GM21526 (cell line): ENCODE measurements around the gene WNT11.

Source experiments
- ATAC-seq: cut with Tn5 transposase; IDR thresholded peaks from one replicate; pipeline ENCODE4 v1.9.1; 2021; ENCODE audit warnings: moderate library complexity; ENCODE audit not compliant: unreplicated experiment, low FRiP score

Gene WNT11

GRCh38 chr11:76224461-76225121, 18.3 kb upstream of the WNT11 start:
- no peak for ATAC-seq

- ATAC-seq, result no peak
These were observed 15.1 kb upstream of the WNT11 start for GRCh38 chr11:76221365-76221764.

DNA sequence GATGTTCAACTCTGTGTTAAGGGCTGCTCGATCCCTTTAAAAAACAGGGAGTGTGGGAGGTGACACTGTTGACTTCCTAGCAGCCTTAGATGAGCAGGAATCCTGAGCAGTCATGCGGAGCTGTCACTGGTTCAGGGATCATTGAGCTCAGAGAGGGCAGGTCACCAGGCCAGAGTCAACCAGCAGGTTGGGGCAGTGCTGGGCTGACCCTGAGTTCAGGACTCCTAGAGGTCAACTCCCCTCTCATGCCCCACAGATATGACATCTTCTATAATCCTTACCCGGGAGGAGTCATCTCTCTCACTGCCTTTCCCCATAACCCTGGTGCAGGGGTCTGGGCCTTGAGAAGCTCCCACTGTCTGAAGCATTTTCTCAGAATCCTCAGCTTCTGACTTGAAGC, 12.9 kb upstream of the WNT11 start:
- ATAC-seq, result no peak

GRCh38 chr11:76218449-76219178, 12.3 kb upstream of the WNT11 start:
- no peak for ATAC-seq

GRCh38 chr11:76217653-76218160, 11.4 kb upstream of the WNT11 start:
- no peak for ATAC-seq

DNA sequence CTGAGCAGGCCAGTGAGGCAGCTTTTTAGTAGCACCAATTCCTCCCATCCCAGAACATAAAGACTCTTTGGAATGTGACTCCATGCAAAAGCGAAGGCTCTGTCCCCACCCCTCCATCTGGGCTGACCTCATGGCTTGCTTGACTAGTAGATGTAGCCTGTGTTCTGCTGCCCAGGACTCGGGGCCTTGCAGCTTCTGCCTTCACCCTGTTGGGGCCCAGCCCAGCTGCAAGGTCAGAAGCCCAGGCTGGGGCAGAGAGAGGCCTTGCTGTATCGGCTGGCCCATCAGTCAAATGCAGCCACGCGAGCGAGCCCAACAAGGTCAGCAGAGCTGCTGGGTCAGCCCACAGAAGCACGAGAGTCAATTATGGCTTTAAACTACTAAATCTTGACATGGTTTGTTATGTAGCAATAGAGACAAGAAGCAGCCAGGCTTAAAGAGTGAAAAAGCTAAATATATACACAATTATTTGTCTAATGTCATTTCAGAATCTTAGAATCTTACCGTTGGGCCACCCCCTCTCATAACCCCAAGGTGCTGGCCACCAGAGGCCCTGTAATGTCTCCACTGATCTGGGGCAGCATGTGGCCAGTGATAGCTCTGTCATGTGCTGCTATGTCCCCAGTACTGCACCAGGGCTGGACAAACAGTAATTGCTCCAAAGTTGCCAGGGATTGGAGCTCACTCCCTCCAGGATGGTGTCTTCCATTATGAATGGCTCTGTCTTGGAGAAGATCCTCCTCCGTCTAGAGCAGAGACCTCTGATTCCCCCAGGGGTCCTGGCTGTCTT, 10.4 kb upstream of the WNT11 start:
- ATAC-seq, result no peak

GRCh38 chr11:76215941-76216340, 9.6 kb upstream of the WNT11 start:
- no peak for ATAC-seq

DNA sequence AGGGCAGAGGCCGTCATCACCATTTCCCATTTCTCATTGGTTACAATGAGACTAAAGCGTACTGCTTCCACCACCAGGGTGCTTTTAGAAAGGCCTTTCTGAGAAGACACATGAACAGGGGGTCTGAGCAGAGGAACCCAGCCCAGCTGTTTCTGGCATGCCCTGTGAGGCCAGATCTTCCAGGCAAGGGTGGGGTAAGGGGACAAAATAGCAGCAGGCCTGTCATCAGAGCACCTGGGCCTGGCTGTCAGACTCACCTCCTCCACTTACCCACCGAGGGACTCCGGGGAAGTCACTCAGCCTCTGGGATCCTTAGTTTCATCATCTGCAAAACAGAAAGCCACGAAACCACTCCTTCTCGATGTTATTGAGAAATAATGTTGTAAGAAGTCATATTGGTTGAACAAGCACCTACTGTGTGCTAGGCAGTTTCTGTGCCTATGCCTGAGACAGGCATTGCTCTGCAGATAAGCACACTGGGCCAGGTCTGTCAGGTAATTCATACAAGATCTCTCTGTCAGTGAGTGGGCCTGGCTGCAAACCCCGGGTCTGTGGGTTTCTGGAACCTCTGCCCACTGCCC, 8.8 kb upstream of the WNT11 start:
- no peak for ATAC-seq

DNA sequence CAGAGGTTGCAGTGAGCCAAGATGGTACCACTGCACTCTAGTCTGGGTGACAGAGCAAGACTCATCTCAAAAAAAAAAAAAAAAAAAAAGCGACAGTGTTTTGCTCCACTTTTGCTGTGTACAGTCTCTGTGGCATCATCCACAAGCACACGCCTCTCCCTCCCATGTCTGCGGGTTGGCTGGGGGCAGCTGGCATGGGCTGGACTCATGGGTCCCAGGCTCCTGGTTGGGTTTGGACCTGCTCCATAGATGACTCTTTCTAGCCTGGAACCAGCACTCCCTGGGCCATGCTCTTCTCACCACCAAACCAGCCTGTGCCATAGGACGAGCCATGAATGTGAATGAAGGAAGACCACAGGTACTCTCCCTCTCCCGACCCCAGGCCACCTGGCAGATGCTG, 7.9 kb upstream of the WNT11 start:
- no peak for ATAC-seq

- ATAC-seq, result no peak
These were observed 6.1 kb upstream of the WNT11 start for GRCh38 chr11:76212086-76213035.

GRCh38 chr11:76210931-76211851, 4.9 kb upstream of the WNT11 start:
- no peak for ATAC-seq

DNA sequence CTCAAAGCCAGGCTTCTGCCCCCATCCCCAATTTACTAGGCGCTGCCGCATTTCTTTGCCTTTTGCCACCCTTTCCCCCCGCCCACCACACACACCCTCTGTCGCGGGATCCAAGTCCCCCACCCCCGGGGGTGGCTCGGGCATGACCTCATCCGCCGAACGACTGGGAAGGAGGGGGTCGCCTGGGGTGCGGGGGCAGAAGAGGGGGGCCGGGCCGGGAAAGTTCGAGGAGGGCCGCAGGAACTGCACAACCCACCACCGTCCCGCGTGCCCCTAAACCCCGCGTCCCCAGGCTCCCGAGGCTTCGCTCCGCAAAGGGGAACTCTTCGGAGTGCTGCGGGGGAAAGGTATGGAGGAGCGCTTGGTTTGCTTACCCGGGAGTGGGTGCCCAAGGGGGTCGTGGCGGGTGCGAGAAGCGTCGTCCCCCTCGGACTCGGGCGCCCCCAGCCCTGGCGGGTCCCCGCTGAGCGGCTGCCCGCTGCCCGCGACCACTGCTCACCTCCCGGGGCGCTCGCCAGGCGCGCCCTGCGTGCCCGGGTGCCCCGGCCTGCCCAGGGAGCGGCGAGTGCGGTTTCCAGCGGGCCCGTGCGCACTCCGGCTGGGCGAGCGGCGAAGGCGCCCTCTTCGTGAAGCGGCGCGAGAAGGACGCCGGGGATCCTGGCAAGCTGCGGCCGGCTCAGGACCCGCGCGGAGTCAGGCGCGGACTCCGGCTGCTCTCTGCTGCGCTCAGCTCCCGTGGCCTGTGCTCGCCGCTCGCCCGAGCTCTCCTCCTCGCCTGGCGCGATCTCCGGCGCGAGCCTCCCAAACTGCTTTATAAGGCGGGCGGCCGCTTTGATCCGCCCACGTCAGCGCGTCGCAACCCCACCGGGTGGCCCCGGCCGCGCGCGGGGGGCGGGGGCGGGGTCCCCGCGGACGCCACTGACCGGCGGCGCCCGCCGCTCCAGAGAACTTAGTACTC, 4.0 kb upstream of the WNT11 start:
- no peak for ATAC-seq

- no peak for ATAC-seq
These were observed 3.2 kb upstream of the WNT11 start for GRCh38 chr11:76209375-76209972.

GRCh38 chr11:76208438-76209374, 2.4 kb upstream of the WNT11 start:
- ATAC-seq, result no peak

DNA sequence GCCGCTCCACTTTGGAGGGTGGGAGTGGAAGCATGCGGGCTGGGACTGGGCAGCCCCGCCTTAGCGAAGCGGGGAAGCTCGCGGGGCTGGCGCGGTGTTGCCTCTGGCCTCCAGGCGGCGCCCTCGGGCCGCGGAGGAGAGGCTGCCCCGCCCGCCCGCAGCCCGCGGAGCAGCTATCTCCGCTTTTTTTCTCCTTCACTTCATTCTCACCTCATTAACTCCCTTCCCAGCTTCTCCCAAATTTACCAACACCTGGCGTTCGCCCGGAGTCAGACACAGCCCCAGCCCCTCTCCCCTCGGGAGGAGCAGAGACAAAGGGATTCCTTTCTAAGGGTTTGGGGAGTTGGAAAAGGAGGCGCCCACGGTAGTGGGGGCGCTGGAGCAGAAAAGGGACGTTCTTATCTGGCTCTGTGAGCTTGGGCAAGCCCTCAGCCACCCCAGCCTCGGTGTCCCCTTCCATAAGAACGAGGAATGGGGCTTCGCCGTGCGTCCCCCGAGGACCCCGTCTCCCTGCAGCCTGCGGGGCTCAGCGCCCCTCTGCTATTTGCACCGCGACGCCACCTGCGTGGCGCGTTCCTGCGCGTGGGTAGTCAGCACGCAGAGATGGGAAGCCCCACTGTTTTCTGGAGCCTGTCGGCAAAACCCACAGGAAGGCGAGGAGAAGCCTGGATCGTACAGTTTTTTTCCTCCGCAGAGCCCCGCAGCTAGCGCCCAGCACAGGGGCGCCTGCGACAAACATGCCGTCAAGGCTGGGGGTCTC, 1.5 kb upstream of the WNT11 start:
- ATAC-seq, result no peak

GRCh38 chr11:76206077-76206326, 300 bp downstream of the WNT11 start:
- no peak for ATAC-seq
